Right ventricle myocardium inferior (tissue), 1 donor: Measurements from ENCODE around the gene NBPF1. TPM values are rescaled to one million over a fixed set of nuclear protein-coding genes. Genes with fewer than 3 reads are reported as not detected.
A peak's percentile ranks its signal among the peaks of the same experiment; 100 is the strongest.
"Not testable (repeated sequence)": the region's sequence is repeated elsewhere in the genome, so short reads cannot be mapped to it uniquely, and the experiment has no call there.

ENCODE experiments used
- ATAC-seq: fragments of 200-7000 bp; cut with Tn5 transposase; one replicate; pipeline ENCODE4 v1.9.1; 2020; ENCODE audit warnings: mild to moderate bottlenecking, moderate library complexity
- DNase-seq: peaks from one replicate; pipeline ENCODE4 v3.0.0; 2021; ENCODE audit errors: missing footprints
- intact Hi-C: fragments of 100-400 bp; cut with DNase I; formaldehyde crosslinking; loops from one replicate; pipeline ENCODE4 v1.11.0; 2022
- total RNA-seq: library from RNA; stranded (reverse); fragmentation: NEBNext Ultra II Directional; extraction: Animal tissue kit (Norgen Biotek cat#: 25700); gene quantifications from one replicate; pipeline ENCODE4 v1.2.1, GENCODE V29; 2021
- donor health status: DM: no; HTN: yes; CAD: no; lungs with severe emphysema.

Gene NBPF1
- total RNA-seq, 1 donor from 2014 or later = 12.4 TPM

GRCh38 chr1:16599326-16599725 is 14.0 kb downstream of the NBPF1 start:
- intact Hi-C loops, ATAC-seq, DNase-seq: not testable (repeated sequence)

- DNase-seq, intact Hi-C loops, ATAC-seq: not testable (repeated sequence)
Observed at GRCh38 chr1:16595216-16595615, 18.1 kb downstream of the NBPF1 start.

GRCh38 chr1:16591845-16592244 is 21.5 kb downstream of the NBPF1 start:
- DNase-seq, intact Hi-C loops, ATAC-seq: not testable (repeated sequence)

GRCh38 chr1:16588081-16588480 is 25.3 kb downstream of the NBPF1 start:
- DNase-seq, intact Hi-C loops, ATAC-seq: not testable (repeated sequence)

DNA sequence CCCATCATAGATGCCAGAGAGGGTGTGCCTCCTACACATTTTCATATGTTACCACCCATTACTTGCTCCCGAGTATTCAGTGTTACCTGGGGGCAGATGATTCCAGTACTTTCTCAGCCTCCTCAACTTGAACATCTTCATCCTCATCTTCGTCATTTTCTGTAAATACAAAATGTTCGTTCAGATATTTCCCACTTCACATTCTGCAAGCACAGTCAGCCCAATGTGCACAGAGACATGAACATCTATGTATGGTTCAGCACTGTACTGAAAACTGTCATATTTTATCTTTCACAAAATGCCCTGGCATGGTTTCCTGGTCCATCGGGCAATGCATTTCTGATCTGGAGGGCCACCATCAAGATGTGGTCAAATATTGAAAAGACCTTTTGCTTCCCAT is 25.7 kb downstream of the NBPF1 start:
- DNase-seq, intact Hi-C loops, ATAC-seq: not testable (repeated sequence)

DNA sequence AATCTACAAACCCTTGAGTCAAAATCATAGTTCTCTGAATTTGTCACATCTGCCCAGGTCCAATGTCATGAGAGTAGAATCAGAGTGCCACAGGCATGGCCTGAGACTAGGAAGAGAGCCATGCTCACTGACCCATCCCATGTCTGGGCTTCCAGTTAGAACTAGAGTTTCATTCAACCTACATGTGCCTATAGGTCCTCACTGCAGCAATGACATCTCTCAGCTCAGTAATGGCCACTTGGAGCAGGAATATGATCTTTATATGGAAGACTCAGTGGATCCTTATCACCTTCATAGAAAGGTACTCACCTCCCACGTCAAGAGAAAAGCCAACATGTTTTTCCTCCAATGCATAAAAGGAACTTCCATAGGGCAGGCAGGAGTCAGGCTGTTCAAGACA is 48.0 kb downstream of the NBPF1 start:
- DNase-seq, intact Hi-C loops, ATAC-seq: not testable (repeated sequence)

DNA sequence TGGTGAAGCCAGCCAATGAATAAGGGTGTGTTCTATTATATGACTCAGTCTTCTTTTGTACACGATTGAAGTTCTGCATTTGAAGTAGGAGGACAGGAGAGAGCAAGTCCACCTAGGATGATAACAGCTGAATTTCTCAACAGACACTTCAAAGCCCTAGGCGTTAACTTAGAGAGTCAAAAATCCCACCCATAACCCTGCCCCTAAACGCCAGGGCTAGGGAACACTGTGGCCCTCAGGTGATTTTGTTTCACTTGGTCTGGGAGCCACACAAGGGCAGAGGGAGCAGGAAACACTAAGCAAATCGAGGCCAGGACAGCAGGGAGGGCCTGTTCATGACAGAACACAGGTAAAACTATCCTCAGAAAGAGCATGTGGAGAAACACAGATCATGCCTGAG is 52.3 kb downstream of the NBPF1 start:
- intact Hi-C loops, ATAC-seq, DNase-seq: not testable (repeated sequence)

DNA sequence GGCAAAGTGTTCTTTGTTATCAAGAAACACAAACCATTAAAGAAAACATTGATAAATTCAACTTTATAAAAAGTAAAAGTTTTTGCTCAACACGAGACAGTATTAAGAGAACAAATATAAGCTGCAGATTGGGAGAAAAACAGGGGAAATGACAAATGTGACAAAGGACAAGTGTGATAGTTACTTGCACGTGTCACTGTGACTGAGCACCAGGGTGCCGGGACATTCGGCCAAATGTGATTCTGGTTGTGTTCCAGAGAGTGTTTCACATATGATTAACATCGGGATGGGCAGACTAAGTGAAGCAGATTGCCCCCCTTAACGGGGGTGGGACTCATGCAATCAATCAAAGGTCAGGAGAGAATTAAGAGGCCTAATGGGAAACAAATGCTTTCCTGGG is 52.9 kb downstream of the NBPF1 start:
- ATAC-seq, intact Hi-C loops, DNase-seq: not testable (repeated sequence)

DNA sequence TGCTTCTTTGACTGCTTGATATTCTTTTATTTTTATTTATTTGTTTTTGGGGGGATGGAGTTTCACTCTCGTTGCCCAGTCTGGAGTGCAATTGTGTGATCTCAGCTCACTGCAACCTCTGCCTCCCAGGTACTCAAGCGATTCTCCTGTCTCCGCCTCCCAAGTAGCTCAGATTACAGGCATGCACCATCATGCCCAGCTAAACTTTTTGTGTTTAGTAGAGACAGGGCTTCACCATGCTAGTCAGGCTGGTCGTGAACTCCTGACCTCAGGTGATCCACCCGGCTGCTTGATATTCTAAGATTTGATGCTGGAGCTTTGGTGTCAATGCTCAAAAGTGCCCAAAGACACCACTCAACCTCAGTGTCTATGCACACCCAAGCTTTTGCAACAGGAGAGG is 53.7 kb downstream of the NBPF1 start:
- intact Hi-C loops, DNase-seq, ATAC-seq: not testable (repeated sequence)

- ATAC-seq, intact Hi-C loops, DNase-seq: not testable (repeated sequence)
Observed at GRCh38 chr1:16557034-16557433, 56.3 kb downstream of the NBPF1 start.

- intact Hi-C loops = not testable (repeated sequence)
Observed at GRCh38 chr1:16553244-16553643, 60.1 kb downstream of the NBPF1 start.

DNA sequence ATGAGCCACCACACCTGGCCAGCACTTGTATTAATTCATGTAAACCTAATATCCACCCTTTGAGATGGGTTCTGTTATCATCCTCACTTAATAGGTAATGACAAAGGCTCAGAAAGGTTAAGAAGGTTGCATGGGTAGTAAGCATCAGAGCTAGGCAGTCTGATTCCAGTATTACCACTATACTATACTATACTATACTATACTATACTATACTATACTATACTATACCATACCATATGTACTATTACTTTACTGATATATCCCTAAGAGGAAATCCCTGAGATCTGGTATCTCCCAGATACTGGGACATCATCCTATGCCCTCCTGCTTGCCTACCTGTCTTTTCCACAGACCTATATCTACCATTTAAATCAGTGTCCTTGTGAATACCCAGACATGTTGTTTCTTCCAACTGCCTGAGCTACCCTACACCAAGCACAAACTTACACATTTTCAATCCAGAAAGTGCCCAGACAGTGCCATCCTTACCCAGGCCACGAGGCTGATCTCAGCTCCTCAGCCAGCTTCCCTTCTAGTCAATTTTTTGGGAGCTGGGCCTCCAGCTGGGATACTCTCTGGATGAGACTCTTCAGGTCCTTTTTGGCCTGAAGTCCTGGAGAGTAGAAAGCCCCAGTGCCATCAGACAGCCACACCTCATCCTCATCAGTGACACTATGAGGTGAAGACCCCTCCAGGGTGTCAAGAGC is 63.0 kb downstream of the NBPF1 start:
- ATAC-seq, intact Hi-C loops, DNase-seq: not testable (repeated sequence)

More at GRCh38 chr1:16553244-16553643, 60.1 kb downstream of the NBPF1 start:
- ATAC-seq, DNase-seq: not testable (repeated sequence)

DNA sequence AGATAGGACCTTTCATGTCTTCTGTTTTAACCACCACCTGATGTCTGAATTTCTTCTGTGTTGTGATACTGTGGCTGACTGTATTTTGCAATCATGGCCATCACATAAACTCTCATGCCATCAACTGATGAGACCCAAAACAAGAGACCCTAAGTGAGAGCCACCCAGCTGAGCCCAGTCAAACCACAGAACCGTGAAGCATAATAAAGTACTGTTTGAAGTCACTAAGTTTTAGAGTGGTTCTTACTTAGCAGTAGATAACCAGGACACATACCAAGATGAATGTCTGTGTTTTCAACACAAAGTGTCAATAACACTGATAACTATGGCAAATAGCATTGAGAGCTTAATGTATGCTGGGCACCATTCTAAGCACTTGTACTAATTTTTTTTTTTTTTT is 63.8 kb downstream of the NBPF1 start:
- ATAC-seq, DNase-seq, intact Hi-C loops: not testable (repeated sequence)

DNA sequence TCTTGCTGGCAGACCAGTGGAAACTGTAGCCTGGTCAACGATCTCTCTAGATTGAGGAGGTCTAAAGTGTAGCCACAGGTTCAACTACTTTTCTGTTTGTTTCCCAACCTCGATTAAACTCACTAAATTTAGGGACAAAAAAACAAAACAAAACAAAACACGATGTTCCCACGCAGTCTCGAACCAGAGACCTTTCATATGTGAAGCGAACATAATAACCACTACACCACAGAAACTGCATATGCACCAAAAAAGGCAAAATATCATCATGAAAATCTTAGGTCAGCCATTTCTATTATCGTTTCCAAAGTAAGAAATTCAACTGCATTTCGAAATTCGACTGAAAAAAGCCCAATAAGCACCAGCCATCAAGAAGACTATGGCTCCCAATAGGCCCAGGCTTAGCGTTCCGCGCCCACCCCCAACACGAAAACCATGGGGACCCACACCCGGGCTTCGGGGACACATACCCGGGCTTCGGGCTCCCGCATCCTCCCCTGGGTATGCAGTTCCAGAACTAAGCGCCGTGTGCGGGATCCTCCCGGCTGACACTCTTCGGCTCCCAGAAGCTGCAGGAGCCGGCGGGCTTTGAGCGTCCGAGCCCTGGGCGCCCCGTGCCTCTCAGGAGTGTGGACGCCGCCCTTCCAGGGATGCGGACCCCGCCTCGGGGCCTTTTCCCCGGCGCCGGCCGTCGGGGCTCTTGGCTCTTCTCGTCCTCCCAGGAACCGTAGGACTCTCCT is 65.7 kb downstream of the NBPF1 start:
- intact Hi-C loops, DNase-seq: not testable (repeated sequence)
- ATAC-seq = peak; percentile 28

GRCh38 chr1:16545682-16546095 is 67.7 kb downstream of the NBPF1 start:
- intact Hi-C loops, ATAC-seq: not testable (repeated sequence)

DNA sequence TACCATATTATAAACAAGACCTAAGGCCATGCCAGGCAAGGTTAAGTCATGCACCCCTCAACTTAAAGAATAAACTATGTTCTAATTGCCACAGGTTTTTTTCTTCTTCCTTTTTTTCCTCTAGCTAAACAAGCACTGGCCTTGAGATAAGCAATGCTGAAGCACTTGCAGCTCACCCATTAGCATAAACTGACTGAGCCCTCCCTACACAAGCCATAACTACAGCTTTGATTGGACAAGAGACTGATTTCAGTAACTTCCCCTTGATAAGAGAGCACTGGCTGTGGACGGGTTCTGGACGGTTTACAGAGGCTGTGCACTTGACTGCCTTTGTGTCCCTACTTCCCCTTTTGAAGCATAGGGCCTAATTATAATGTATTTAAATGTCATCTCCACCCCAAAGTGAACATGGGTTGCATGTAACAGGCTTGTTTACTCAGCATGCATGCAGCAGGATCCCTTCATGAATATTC is 72.9 kb downstream of the NBPF1 start:
- intact Hi-C loops, DNase-seq, ATAC-seq: not testable (repeated sequence)

More at GRCh38 chr1:16545682-16546095, 67.7 kb downstream of the NBPF1 start:
- not testable (repeated sequence) for DNase-seq

- DNase-seq, ATAC-seq, intact Hi-C loops: not testable (repeated sequence)
Observed at GRCh38 chr1:16537528-16537927, 75.8 kb downstream of the NBPF1 start.

- DNase-seq, intact Hi-C loops, ATAC-seq: not testable (repeated sequence)
Observed at GRCh38 chr1:16536796-16537195, 76.6 kb downstream of the NBPF1 start.

DNA sequence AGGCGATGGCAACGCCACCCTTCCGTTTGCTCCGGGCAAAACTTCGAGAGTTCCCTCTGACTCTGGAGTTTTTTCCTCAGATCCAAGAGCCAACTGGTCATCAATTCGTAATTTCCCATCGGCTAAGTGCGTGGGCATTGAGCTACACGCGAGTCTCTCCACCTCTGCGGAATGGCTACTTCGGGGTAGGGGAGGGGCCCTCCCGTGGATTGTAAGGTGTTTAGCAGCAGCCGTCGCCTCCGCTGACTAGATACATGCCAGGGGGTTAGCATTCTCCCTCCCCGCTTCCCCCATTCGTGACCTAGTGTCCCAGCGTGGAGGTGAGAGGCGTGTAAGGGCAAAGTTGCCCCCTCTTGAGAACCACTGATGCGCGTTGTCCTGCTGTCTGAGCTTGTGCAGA is 77.5 kb downstream of the NBPF1 start:
- ATAC-seq, DNase-seq, intact Hi-C loops: not testable (repeated sequence)
